HG03060 (cell line): ENCODE data around the gene EHF.
A peak's percentile ranks its signal among the peaks of the same experiment; 100 is the strongest.

Experiments
- ATAC-seq: cut with Tn5 transposase; IDR thresholded peaks from one replicate; pipeline ENCODE4 v1.9.1; 2021; ENCODE audit warnings: low read depth, moderate number of reproducible peaks; ENCODE audit not compliant: unreplicated experiment

EHF gene

DNA sequence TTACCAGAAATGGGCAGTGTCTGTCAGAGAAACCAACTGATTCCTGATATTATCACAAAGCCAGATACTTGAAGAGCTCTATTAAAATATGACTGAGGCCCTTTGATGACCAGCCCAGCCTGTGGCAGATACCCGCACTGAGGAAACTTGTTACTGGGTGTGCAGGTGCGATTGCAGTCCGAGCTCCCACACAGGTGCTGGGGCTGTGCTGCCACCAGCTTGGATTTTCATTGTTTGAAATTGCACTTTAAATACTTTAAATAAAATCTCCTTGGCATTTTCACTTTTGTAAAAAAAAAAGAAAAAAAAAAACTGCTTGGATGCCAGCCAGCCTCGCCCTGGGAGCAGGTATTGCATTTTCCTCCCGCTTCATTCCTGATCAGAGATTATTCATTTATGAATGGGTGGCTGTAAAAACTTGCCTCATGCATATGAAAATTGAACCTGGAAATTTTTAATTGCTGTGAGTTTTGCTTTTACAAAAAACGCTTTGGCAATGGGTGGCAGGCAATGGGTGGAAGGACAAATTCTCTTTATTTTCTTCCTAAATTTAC lies 21.2 kb downstream of the EHF start:
- no peak for ATAC-seq

DNA sequence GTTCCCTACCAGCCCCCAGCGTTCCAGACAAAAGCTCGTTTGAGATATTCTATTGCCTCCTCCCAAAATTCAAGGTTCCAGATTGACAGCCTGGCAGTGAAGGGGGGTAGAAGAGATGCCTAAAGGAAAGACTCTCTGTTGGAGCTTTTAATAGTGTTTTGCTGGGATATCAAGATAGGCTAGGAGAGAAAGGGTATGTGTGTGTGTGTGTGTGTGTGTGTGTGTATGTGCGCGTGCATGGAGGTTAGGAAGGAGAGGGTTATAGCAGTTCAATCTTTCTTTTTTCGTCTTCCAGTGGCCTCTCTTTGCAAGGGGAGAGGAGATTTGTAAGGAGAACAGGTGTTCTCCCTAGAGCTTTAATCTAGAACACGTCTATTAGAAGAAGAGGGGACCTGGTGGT lies 22.0 kb downstream of the EHF start:
- no peak for ATAC-seq

DNA sequence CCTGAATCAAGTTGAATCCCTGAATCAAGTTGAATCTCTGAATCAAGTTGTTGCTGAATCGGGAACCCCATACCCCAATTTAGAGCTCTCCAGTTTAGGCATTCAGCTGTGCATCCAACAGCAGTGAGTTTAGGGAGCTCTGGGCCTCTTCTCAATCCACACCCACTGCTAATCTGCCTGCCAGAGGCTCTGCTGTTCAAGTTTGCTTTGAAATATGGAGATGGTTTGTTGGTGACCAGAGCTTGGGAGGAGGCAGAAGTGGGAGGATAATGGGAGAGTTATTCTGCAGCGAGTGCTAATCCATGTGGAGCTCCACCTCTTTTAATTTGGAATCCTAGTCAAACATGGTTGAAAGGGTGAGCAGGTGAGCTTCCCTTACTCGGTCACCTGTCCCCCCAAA lies 22.4 kb downstream of the EHF start:
- ATAC-seq: no peak

DNA sequence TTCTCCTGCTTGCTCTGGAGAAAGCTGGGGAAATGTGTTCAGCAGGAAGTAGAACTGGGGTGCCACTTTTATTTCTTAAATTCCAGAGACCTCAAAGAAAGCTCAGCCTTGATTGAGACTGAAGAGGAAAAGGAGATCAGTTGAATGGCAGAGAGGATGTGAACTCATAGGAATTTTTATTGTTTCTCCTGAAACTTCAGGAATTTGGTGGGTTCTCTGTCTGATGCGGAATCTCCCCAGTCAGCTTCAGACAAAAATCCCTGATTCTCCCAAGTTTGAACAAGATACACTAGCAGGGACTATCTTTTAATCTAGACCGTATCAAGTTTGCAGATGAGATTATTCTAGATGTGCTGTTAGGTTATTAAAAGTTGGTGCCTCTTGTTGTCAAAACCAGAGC lies 23.0 kb downstream of the EHF start:
- ATAC-seq: no peak

DNA sequence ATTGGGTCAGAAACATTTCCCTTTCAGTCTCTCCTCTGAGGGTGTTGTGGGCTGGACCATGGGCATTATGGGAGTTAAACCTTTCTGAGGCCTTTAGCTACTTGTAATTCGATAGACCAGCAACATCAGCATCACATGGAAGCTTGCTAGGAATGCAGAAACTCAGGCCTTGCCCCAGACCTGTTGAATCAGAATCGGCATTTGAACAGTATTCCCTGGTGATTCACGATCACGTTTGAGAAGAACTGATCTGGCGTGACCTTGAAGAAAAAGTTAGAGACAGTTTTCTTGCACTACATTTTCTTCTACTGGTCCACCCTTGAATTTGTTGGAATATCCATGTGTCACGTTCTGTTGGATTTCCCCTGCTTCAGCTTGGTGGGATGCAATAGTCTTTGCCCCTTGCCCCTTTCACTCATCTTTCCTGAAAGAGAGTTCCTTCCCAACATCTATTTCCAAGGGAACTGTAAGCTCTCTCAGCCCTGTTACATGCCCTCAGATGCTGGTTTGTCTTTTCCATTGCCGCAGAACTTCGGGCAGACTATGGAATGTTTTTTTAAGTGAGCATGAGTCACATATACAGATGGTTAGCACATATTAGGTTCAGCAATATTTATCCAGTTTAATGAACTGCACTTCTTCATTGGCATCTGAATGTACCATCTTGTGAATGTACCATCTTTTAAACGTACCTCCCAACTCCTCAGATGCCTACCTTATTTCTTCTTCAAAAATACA lies 23.9 kb downstream of the EHF start:
- ATAC-seq: no peak

DNA sequence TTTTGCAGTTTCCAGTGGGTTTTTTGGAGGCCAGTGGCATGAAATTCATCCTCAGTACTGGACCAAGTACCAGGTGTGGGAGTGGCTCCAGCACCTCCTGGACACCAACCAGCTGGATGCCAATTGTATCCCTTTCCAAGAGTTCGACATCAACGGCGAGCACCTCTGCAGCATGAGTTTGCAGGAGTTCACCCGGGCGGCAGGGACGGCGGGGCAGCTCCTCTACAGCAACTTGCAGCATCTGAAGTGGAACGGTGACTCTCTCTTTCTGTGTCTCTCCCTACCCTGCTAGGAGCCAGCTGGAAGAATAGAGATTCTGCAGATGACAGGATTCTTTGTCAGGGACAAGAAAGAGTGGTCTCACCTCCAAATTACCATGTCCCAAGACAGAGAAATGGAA lies 25.5 kb downstream of the EHF start:
- ATAC-seq: no peak

DNA sequence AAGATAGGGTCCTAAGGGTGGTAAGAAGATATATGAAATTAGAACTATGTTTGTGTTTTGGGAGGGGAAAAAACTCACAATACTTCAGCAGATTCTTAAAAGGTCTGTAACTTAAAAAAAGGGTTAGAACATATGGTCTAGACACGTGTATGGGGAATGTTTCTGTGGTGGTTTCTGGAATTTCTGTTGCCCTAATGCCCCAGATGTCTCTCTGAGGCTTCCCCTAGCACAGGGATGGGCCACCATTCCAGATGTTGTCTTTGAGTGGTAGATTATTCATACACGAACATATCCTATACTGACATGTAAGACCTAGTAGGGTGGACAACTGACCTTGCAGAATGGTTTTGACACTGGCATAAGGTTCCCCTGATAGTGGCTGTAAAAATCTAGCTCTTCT lies 26.2 kb downstream of the EHF start:
- ATAC-seq: no peak

DNA sequence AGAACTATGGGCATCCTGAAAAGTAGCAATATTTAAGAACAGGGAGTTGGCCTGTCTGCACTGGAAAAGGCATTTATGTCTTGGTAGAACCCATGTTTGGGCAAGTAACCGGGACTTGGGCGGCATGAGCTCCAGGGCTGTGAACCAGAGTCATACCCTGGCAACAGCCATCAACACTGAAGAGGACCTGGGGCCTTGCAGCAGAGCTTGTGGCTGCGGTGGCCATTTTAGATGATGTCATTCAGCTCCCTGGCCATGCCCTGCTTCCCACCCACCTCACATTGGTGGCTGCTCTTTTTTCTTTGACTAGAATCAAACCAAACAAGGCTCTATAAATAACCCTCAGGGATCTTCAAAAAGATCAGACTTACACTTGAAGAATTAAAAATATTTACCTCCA lies 26.6 kb downstream of the EHF start:
- no peak for ATAC-seq

DNA sequence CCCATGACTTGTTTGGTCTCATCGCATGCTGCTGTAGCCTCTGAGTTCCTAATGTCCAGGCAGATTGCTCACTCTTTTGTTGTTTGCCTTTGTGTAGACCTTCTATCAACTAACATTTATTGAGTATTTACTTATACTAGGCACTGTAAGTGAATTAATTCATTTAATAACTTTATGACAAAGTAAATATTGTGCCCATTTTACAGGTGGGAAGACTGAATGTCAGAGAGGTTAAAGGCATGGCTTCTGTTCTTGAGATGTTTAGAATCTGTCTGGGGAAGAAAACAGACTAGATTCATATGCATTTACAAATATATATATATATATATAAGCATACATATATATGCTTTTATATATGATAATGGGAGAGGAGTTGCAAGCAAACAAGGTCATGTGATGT lies 27.1 kb downstream of the EHF start:
- no peak for ATAC-seq

DNA sequence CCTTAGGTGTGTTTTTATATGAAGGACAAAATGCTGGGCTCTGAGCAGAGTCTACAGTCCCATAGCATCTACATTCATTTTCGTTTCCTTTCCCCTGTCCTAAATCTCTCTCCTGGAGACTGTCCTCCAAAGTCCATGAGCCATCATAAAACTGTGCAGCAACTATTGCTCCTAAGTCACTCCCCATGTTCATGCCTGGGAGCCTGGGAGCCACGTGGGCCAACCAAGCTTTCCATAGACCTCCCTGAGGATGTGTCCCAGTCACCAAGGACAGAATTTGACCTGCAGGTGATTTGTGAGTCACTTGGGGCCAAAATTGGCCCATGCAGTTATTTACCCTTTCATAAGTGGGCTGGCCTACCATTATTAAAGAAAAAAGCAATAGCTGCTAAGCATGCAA lies 28.7 kb downstream of the EHF start:
- ATAC-seq: no peak

DNA sequence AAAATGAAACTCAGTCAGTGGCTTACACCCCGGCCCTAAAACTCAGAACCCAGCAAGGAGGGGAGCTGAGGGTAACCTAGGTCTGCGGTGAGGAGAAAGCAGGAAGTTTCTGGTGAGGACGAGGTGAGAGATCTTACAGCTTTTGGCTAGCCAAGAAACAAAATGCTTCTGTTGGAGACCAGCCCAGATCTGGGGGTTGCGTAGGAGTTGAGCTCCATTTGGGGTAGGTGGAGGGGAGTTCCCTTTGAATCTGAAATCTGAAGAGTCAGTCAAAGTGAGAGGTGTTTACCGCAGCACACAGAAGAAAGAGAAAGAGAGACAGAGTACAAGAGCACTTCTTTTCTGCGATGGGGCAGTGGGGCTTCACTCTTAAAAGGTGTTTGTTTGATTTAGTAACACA lies 29.6 kb downstream of the EHF start:
- peak; percentile 86 for ATAC-seq

DNA sequence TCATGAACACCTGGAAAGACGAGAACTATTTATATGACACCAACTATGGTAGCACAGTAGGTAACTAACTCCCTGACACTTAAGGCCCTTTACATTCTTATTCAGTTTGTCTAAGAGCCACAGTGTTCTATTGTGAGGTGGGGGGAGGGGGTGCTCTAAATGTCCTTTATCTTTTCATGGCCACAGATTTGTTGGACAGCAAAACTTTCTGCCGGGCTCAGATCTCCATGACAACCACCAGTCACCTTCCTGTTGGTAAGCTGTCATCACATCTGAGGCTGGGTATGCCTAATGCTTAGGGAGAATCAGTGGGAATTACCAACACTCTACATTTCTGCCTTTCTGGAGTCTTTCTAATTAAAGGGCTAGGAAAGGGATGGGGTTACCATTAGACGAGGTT lies 30.7 kb downstream of the EHF start:
- no peak for ATAC-seq

DNA sequence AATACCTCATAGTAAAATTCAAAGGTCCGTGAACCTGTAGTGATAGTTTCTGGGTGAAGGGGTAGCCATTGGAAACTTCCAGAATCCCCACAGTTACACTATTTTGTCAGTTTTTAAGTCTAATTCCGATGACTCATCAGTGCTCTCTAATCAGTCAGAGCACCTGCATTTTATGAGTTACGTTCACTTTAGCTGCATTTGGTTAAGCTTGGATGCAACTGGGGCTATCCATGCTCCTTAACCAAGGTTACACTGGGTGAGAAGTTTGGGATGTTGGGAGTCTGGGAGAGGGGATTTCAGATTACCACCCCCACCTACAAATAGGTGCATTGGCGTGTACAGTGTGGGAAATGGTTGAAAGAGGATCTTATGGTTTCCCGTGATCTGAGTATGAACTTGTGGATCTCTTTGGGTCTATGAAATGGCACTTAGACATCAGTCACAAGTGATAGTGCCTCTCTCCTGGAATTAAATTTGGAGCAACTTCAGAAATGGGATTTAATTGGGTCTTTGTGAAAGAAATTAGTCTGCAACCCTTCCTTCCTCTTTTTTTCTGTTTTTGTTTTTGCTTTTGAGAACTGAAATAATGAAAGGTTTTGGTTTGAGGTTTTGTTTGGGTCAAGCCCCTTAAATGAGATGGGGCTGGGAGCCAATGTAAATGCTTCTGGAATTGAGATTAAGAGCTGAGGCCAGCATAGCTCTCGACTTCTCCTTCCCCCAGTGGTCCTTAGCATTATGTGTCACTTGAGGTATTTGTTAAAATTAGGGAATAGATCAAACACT lies 31.5 kb downstream of the EHF start:
- ATAC-seq: no peak

DNA sequence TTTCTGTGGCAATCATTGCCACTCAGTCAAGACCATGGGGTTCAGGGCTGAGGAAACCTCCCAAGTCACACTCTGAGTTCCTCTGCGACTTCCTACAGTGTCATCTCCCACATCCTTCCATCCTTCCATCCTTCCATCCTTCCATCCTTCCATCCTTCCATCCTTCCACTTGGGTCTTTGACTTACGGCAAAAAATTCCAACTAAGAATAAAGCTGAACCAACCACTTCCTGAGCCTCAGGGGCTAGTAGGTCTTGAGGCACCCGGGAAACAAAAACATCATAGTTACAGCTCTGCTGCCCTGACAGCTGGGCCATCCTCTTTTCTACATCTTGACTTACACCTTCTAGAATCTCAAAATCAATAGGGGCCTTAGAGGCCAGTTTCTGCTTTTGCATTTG lies 32.1 kb downstream of the EHF start:
- ATAC-seq: no peak

DNA sequence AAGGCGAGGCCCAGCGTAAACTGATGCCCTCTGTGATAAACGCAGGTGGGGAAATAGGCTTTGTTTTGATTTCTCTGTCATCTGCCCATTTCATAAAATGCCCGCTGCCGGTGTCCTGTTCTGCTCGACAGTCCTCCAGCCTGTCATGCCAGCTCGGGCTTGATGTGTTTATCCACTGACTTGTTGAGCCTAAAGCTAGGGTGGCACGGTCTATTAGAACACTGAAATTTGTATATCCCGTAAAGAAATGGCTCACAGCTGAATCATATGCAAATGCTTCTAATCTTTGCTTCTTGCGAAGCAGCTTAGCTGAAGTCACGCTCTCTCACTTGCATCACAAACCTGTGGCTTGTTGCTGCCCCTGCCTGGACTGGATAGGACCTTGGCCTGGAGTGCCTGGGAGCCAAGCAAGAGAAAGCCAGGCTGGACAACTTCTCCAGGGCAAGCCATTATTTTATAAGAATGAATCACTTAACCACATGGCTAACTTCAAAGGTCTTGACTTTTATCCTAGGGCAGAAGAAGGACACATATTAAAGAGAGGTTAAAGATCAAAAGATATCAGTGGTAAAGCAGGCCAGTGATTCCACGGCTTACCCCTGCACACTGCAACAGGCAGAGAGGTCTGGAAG lies 33.1 kb downstream of the EHF start:
- ATAC-seq: no peak

DNA sequence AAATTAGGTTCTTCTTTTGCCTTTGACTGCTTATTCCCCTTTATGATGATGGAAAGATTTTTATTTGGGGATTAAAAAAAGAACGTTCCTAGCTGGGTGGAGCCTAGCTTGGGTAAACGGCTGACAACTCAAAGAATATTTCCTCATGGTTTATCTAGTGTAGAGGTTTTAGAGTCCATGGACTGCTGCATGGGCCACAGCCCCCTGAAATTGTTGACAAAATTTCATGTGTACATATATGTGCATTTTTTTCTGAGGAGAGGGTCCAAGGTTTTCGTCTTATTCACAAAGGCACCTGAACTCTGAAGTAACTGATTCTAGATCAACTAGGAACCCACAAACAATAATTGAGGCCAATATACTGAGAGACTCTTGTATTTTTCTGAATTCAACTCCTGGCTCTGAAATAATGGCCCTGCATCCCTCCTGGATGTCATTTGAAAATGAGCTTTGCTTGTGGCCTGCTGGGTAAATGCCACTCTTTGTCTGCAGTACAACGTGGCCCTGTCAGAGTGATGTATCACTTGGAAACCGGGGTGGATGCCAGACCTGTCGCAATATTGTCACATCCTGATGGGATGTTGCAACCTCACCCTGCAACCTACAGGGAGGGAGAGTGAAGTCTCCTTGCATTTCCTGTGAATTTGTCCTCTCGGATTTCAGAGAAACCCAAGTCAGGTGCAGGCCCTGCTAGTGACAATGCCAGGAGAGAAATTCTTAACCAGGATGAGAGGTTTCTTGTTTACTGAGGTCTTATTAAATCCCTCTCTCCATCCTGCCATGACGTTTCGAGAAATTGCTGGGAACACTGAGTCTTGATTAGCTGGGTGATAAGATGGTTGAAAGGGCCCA lies 33.8 kb downstream of the EHF start:
- no peak for ATAC-seq

DNA sequence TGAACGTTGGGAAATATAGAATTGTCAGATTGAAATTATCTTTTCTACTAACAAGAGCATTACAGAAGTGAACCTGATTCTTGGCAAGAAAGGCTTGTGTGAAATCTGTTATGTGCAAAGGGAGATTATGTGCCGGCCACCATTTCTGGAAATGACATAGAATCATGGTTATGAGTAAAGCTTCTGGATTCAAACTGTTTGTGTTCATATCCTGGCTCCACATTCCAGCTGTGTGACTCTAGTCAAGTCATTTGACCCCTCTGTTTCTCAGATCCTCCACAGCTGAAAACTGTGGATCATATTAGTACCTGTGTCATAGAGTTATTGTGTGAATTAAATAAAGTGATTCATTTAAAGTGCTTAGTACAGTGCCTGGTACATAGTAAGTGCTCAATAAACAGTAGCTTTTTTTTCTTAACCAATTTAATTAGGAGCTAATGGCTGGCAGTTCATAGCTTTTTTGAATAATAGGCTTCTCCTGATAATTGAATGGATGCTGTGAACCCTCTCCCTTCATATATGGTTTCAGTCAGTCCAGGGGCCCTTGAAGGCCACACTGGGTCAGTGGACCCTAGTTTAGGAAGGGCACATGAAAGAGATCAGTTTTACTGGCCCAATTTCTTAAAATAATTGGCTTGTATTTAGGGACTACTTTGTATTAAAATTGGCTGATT lies 34.6 kb downstream of the EHF start:
- no peak for ATAC-seq

DNA sequence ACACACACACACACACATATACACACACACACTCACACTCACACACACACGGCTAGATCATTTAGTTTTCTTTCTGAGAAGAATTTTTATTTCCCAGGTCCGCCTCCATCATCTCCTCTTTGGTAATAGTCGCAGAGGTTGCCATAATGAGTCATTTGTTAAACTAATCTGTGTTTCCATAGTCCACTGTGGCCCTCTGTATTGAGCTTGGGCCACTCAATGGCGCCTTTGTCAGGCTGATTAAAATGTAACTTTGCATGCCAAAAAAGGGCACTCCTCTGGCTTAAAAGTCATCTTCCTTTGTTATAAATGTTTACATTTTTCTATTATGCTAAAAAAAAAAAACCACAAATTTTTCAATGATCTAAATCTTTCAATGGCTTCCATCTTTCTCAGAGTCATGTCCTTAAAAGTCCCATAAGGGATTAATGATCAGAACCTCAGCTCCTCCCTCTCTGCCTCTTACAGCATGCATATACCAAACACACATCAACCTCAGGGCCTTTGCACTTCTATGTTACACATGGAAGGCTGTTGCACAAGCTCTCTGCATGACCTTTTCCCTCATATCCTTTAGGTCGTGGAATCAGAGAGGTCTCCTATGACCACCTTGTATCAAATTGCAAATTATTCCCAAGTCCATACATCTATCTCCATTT lies 35.3 kb downstream of the EHF start:
- ATAC-seq: no peak
